NCI-H69 (cell line): Measurements from ENCODE around the gene HNF4A.
A peak's percentile ranks its signal among the peaks of the same experiment; 100 is the strongest.

ENCODE experiments used
- DNase-seq: peaks from one replicate; lab custom pipeline; 2025; lab: John Stamatoyannopoulos, UW

The HNF4A gene

GRCh38 chr20:44355498-44356352 is at the start of gene HNF4A:
HNF4A (plus strand) TSS chr20:44355699; CDS start chr20:44355805, 106 bp downstream.
- DNase-seq = no peak

GRCh38 chr20:44306927-44307326 is 48.6 kb upstream of the HNF4A start:
- no peak for DNase-seq

- DNase-seq = no peak
Measured at GRCh38 chr20:44309763-44310663, 45.5 kb upstream of the HNF4A start.

GRCh38 chr20:44310664-44311639 is 44.5 kb upstream of the HNF4A start, which contains the start of gene FITM2:
FITM2 (minus strand) TSS chr20:44311202; CDS start chr20:44311148, 54 bp downstream.
- peak; percentile 91 for DNase-seq

GRCh38 chr20:44314870-44315269 is 40.6 kb upstream of the HNF4A start:
- DNase-seq = no peak

GRCh38 chr20:44319839-44320422 is 35.6 kb upstream of the HNF4A start:
- DNase-seq = peak; percentile 20

- peak; percentile 86 for DNase-seq
Measured at GRCh38 chr20:44324343-44324742, 31.2 kb upstream of the HNF4A start.

GRCh38 chr20:44326391-44327159 is 28.9 kb upstream of the HNF4A start:
- DNase-seq = no peak

GRCh38 chr20:44327748-44328147 is 27.8 kb upstream of the HNF4A start:
- DNase-seq = peak; percentile 1

- no peak for DNase-seq
Measured at GRCh38 chr20:44328428-44328827, 27.1 kb upstream of the HNF4A start.

- no peak for DNase-seq
Measured at GRCh38 chr20:44331201-44331600, 24.3 kb upstream of the HNF4A start.

- no peak for DNase-seq
Measured at GRCh38 chr20:44334306-44334705, 21.2 kb upstream of the HNF4A start.

GRCh38 chr20:44334709-44335108 is 20.8 kb upstream of the HNF4A start:
- no peak for DNase-seq

GRCh38 chr20:44335675-44336074 is 19.8 kb upstream of the HNF4A start:
- no peak for DNase-seq

- DNase-seq = peak; percentile 48
Measured at GRCh38 chr20:44336086-44336485, 19.4 kb upstream of the HNF4A start.

GRCh38 chr20:44336725-44337380 is 18.6 kb upstream of the HNF4A start, which contains the start of gene R3HDML:
R3HDML (plus strand) TSS chr20:44337043; CDS start chr20:44337158, 115 bp downstream.
- no peak for DNase-seq

GRCh38 chr20:44342248-44342647 is 13.3 kb upstream of the HNF4A start:
- DNase-seq = peak; percentile 1

GRCh38 chr20:44343162-44343675 is 12.3 kb upstream of the HNF4A start:
- DNase-seq = no peak

GRCh38 chr20:44344723-44345122 is 10.8 kb upstream of the HNF4A start:
- no peak for DNase-seq
